HG02938 (cell line): Measurements from ENCODE around the gene MINAR2.

Experiments used
- ATAC-seq: cut with Tn5 transposase; IDR thresholded peaks from one replicate; pipeline ENCODE4 v1.9.1; 2021; ENCODE audit warnings: mild to moderate bottlenecking, moderate library complexity; ENCODE audit not compliant: unreplicated experiment

The MINAR2 gene

DNA sequence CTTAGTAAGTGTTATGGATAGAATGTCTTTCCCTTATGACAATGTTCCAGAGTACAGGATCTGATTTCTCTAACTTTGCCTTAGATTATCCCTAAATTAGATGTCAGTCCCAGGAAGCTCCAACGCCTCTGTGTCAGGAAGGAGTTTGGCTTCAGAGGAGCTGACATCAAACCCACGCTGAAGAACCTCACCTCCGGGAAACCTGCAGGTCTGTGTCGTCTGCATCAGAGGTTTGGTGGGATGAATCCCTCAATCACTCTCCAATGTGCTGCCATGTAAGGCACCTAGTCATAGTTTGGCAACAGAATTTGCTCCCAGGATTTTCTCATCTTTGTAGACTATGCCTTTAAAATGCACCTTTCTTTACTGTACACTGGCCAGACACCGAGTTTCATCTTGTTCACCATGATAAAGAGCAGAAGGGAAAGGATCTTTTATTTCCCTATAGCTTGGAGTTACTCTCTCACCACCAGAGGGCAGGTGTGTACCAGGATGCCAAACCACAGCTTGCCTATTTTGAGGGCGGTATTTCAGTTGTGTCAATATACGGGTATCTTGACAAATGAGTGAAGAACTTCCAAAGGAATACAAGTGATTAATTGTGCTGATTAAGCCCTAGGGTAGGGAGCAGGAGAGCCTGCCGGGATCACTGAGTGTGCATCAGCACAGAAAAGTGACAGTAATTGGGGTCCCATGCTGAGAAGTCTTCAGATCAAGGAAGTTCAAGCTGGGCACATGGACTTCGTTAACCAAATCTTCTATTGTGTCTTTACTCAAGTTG, 23.4 kb downstream of the MINAR2 start:
- ATAC-seq: peak; percentile 55

DNA sequence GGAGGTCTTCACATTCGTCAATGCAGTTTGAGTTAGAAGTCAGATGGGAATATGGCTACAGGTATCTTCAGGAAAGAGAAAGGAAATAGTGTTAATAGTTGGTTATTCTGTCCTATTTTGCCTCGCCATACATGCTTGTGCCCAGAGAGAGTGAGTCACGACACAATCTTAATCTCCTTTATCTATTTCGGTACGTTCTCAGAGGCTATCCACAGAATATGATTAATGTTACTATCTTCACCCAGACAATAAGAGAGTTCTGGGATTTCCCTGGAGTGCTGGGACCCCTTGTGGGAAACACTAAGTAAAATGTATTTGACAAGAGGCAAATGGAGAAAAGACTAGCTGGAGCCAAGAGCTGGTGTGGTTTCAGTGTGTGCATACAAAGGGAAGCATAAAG, 25.5 kb downstream of the MINAR2 start:
- no peak for ATAC-seq

DNA sequence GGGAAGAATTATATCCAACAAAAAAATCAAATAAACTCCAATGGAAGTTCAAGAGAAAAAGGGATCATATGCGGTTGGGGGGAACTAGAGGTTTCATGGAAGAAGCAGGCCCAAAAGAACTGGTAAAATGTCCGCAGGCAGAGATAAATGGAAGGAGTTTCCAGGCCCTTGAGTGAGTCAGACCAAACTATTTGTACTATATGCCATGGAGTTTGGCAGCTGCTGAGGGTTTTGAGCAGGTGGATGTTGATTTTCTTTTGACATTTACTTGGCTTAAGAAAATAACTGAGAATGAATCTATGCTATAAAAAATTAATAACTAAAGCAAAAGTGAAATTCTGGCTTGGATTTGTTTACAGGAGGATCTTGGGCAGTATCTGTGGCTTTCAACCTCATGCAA, 33.7 kb downstream of the MINAR2 start:
- no peak for ATAC-seq

DNA sequence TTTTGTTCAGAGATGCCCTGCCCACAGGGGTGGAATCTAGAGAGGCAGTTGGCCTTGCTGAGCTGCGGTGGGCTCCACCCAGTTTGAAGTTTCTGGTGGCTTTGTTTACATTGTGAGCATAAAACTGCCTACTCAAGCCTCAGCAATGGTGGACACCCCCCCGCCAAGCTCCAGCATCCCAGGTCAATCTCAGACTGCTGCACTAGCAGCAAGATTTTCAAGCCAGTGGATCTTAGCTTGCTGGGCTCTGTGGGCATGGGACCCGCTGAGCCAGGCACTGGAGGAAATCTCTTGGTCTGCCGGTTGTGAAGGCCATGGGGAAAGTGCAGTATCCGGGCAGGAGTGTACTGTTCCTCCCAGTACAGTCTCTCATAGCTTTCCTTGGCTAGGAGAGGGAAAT, 55.5 kb downstream of the MINAR2 start:
- no peak for ATAC-seq

DNA sequence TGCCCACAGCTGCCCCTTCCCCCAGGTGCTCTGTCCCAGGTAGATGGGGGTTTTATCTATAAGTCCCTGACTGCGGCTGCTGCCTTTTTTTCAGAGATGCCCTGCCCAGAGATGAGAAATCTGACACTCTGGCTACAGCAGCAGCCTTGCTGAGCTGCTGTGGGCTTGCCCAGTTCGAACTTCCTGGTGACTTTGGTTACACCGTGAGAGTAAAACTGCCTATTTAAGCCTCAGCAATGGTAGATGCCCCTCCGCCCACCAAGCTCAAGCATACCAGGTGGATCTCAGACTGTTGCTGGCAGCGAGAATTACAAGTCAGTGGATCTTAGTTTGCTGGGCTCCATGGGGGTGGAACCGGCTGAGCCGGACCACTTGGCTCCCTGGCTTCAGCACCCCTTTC, 56.8 kb downstream of the MINAR2 start:
- no peak for ATAC-seq

DNA sequence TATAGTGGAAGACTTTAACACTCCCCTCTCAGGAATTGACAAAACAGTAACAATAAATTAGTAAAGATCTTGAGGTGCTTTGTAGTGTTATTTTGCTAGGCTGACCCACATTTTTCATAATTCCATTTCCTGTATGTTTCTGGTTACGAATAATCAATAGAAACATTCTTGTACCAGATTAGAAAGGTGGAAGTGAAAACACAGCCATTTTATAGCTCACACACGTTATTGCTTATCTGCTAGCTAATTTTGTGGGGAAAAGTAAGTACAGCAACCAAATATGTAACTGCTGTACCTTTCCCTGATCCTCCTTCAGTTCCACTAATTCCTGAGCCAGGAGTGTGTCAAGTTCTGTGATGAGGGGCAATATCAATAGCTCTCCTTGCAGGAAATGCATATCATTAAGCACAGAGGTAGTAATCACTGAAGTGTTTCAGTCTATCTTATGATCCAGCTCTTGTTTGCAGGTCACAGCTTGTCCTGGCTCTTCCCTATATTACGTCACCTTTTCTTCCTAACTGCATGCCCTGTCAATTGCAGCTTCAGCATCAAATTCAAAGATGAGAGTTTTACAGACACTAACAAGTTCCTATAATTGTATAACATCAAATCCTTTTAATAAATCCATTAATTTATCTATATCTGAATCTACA, 59.4 kb downstream of the MINAR2 start:
- no peak for ATAC-seq
